ENCODE data around the gene PEX5.
"Not testable (repeated sequence)": the region's sequence is repeated elsewhere in the genome, so short reads cannot be mapped to it uniquely, and the experiment has no call there.

PEX5 gene

GRCh38 chr12:7212678-7213077 is 23.2 kb downstream of the PEX5 start:
- DNase-seq (ENCODE audit: low read depth) = no peak
- no peak for TF ChIP-seq CTCF (conservative IDR thresholded peaks at IDR 0.05; ENCODE audit: low read length)
- no peak overlapping the region for H3K4me3 ChIP-seq (ENCODE audit: low read length)

GRCh38 chr12:7213745-7214144 is 24.3 kb downstream of the PEX5 start:
- not testable (repeated sequence) for H3K4me3 ChIP-seq (ENCODE audit: low read length); DNase-seq (ENCODE audit: low read depth)

GRCh38 chr12:7217475-7218069 is 28.1 kb downstream of the PEX5 start:
- no peak for TF ChIP-seq CTCF (conservative IDR thresholded peaks at IDR 0.05; ENCODE audit: low read length)
- DNase-seq (ENCODE audit: low read depth) = no peak
- no peak overlapping the region for H3K4me3 ChIP-seq (ENCODE audit: low read length)

GRCh38 chr12:7219599-7220243 is 30.2 kb downstream of the PEX5 start:
- TF ChIP-seq CTCF (conservative IDR thresholded peaks at IDR 0.05; ENCODE audit: low read length) = peak; percentile 99
- H3K4me3 ChIP-seq (ENCODE audit: low read length) = no peak overlapping the region
- peak; percentile 74 for DNase-seq (ENCODE audit: low read depth)

- DNase-seq (ENCODE audit: low read depth) = no peak
- no peak overlapping the region for H3K4me3 ChIP-seq (ENCODE audit: low read length)
- TF ChIP-seq CTCF (conservative IDR thresholded peaks at IDR 0.05; ENCODE audit: low read length) = no peak
Observed at GRCh38 chr12:7221486-7221885, 32.0 kb downstream of the PEX5 start.

GRCh38 chr12:7229741-7230140 is 40.3 kb downstream of the PEX5 start:
- no peak overlapping the region for H3K4me3 ChIP-seq (ENCODE audit: low read length)
- no peak for TF ChIP-seq CTCF (conservative IDR thresholded peaks at IDR 0.05; ENCODE audit: low read length)
- peak; percentile 22 for DNase-seq (ENCODE audit: low read depth)

GRCh38 chr12:7241404-7242005 is 52.0 kb downstream of the PEX5 start:
- no peak for TF ChIP-seq CTCF (conservative IDR thresholded peaks at IDR 0.05; ENCODE audit: low read length)
- no peak overlapping the region for H3K4me3 ChIP-seq (ENCODE audit: low read length)
- DNase-seq (ENCODE audit: low read depth) = peak; percentile 78
